Activated T-cell treated with anti-CD3 and anti-CD28 coated beads for 24 hours (primary cell): ENCODE data around the gene HOXB6.

ENCODE experiments used
- DNase-seq: peaks from one replicate; pipeline ENCODE4 v3.0.0-alpha.2; 2020; ENCODE audit warnings: low read depth

HOXB6 gene

GRCh38 chr17:48609033-48609432 lies 4.2 kb upstream of the HOXB6 start:
- no peak for DNase-seq

- DNase-seq: no peak
These were observed 3.7 kb upstream of the HOXB6 start for GRCh38 chr17:48608494-48608834.

DNA sequence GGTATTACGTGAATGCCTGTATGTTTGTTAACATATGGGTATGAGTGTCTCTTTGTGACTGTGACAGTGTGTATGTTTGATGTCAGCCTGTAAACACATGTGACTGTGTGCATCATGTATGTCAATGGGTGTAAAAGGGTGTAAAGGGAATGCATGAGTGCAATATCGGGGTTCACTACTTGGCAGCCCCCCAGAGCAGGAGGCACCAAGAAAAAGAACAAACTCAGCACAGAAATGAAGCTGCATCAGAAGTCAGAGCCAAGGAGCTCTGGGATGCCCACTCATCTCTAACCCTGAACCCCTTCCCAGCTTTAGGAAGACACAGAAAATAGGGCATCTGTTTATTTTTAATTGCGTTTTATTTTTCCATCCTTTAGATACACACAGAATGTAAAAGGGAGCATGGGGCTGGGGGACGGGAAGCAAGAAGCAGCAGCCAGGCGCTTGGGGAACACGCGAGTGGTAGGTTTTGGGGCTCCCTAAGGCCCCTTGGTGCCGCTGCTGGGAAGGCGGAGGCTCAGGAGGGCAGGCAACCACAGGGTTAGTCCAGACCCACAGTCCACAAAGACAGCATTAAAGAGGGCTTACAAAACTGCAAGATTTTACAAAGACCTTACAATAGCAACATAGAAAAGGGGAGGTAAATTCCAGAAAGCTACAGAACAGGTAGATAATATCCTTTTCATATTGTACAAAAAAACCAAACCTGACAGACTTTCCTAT lies 2.3 kb upstream of the HOXB6 start:
- DNase-seq: no peak

DNA sequence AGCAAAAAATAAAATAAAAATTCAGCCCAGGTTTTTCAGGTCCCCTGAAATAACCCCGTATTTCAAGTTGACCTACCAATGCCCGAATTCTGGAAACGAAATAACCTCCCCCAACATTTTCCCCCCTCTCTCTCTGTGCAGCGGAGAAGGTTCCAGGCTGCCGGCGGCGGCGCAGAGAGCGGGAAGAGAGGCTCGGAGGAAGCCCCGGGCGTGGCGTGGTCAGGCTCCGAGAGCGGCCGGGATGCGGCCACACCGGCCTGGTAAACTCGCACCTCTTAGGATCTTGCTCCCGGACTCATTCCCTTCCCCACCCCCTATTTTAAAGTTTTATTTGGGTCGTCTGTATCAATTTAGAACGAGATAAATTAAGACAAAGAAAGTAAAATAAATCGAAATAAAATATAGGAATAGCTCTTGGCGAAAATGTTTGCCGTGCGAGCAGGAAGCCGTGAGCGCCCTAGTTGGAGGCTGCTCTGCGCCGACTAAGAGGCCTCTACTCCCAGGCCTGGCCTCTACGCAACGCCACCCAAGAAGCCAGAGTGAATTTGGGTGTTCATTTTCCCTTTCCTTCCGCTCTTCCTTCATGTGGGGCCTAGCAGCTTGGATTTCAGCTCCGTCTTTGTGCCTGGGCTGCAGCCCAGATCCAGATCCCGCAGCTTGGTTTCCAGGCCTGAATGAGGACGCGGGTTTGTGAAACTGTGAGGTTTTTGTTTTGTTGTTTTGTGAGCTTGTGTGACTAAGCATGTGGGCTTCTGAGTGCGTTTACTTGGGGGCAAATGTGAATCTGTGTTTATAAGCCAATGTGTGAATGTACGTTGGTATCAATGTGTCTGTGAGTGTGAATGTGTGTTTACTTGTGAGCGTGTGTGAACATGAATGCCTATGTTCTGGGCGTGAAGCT lies 1.5 kb upstream of the HOXB6 start:
- no peak for DNase-seq

- DNase-seq: no peak
These were observed 678 bp upstream of the HOXB6 start for GRCh38 chr17:48605409-48605919.

DNA sequence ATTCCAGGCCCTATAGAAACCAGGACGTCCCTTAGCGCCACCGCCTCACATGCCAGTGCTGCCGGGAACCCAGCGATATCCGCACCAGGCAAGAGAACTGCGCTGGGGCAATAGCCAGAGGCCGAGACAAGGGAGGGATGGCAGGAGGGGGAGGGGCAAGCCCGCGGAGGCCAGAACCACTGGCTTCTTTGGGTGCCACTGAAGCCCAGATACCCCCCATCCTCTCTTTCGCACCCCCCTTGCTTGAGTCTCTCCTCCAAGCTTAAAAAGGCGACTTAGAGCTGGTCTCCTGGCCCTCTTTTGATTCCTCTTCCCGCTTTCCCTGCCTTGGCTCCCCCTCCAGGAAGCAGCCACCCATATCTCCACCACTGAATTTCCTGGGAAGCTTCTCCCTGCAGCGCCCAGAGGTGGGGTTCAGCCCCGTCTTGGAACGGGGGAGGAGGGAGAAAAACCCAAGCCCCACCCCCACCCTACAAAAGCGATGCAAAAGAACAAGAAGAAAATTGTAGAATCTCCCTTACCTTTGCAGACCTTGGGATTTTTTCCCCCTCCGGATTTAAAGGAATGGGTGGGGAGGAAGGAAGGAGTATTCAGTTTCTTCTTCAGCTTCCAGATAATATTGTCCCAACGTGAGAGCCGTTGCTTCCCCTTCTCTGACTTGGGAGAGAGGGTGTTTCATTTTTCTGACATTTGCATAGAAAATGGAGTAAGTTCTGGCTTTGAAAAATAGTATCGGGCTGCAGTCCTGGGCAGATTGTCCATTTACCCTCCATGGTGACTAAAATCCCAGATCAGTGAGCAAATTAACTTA lies 622 bp downstream of the HOXB6 start:
- DNase-seq: no peak

DNA sequence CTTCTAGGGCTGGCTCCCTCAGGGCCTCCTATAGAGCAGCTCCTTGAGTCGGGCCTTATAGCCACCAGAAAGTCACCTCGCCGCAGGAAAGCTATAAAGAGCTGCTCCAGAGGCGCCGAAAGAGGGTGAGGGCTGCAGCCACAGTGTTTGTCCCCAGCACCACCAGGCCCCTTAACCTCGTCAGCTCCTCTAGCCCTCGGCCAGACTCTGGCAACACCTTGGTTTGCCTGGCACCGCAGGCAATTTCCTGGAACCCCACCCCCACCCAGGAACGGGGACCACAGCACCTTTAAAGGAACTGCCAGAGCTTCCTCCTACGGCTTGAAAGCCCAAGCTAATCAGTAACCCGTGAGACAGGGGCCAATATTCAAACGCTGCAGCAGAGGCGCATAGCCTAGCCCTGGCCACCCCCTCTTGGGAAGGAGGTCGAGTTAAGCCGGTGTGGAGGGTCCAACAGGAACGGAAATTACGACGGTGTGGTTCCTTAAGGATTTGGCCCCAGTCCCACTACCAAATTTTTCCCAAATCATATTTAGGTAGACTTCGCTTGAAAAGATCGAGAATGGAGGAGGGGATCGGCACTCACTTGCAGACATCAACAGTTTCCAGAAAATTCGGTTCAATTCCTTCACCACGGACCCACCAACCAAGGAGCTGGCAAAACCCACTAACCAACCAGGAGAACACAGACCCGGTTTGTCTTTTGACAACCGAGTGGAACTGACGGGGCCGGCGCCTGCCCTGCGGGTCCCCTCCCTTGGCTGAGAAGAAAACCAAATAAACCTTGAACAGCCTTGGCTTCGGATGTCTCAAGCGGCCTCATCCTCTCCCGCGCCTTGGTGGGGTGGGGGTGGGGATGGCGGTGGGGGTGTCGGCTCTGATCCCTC lies 3.0 kb downstream of the HOXB6 start:
- no peak for DNase-seq

DNA sequence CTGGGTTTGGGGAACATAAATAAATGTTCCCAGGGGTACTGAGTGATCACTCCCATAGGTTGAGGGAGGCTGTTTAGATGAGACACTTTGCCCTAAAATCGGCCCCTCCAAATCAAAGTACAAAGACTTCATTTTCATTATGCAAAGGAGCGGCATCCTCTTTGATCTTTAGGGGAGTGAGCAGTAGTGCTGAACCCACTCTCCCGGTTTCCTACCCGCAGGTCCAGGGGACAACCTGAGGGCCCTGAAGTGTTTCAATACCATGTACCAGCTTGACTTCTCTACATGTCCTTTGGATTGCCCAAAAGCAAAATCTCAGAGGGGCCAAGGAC lies 3.6 kb downstream of the HOXB6 start:
- DNase-seq: no peak

GRCh38 chr17:48600244-48601098 lies 4.3 kb downstream of the HOXB6 start:
- no peak for DNase-seq

DNA sequence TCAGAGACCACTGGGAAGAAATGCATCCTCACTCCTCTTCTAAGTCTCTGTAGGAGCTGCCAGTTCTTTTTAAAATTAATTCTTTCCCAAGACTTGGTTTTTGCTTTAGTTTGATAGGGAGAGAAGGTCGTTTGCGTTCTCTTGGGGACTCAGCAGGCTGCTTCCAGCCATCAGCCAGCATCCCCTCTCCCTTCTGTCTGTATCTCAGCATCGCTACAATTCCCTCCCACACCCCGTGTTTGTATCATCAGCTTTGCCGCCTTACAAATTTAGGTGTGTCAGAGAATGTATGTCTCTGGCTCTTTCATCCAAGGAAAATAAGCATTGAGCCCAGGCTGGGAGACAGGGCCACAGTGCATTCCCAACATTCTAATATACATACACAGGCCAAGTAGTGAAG lies 5.4 kb downstream of the HOXB6 start:
- DNase-seq: no peak

DNA sequence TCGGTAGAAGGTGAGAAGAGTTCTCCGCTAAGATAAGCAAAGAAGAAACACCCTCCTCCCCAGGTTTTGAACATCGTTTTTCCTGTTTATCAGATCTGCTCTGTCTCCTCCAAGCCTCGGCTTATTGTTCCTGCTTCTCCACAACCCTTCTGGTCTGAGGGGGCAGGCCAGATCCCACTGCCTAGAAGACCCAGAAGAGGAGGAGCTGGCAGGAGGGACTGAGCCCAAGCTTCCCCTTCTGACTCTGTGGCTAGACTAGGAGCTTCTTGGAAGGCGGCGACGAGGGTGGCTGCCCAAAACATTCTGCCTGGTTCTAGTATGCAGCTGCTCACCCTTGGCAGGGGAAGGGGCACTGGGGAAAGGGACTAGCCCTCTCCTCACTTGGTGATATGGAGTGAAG lies 6.0 kb downstream of the HOXB6 start:
- DNase-seq: no peak

DNA sequence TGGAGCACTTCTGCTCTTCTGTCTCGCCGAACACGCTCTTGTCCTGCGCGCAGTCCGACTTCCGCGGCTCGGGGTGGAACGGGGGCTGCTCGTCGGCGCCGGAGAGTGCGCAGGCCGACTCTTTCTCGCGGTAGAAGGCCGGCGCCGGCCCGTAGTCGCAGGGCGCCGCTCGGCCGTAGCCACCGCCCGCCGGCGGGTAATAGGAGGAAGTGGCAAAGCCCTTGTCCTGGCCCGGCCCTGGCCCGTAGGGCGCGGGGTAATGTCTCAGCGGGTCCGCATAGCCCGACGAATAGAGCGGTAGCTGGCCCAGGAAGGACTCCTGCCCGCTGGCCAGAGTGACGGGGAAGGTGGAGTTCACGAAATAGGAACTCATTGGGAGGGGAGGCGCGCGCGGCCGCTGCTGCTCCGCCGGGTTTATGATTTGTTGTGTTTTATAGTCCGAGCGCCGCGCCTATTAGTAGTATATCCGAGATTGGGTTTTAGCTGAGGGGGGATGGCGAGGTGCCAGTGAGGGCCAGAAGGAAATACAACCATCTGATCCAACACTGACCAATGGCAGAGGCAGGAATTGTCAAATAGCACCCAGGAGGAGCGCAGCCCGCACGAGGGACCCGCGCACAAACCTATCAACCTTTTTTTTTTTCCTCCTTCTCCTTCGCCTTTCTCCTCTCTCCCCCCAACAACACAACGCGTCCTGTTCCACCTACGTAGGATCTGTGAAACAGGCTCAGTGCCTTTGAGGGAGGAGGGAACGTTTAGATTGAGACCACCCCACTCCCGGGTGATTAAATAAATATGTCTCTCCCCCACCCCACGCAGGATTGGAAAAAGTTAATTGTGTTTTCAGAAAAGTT lies 6.8 kb downstream of the HOXB6 start:
- no peak for DNase-seq

DNA sequence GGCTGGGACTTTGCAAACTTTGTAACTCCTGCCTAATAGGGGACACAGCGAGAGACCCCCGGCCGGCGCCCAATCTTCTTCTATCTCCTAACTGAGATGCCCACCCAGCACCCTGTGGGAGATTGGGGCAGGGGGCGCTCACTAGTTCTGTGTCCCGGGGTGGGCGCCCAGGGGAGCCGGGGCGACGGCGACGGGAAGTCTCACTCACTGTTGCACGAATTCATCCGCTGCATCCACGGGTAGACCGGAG lies 7.3 kb downstream of the HOXB6 start:
- no peak for DNase-seq

GRCh38 chr17:48596735-48597527 lies 7.9 kb downstream of the HOXB6 start:
- no peak for DNase-seq

DNA sequence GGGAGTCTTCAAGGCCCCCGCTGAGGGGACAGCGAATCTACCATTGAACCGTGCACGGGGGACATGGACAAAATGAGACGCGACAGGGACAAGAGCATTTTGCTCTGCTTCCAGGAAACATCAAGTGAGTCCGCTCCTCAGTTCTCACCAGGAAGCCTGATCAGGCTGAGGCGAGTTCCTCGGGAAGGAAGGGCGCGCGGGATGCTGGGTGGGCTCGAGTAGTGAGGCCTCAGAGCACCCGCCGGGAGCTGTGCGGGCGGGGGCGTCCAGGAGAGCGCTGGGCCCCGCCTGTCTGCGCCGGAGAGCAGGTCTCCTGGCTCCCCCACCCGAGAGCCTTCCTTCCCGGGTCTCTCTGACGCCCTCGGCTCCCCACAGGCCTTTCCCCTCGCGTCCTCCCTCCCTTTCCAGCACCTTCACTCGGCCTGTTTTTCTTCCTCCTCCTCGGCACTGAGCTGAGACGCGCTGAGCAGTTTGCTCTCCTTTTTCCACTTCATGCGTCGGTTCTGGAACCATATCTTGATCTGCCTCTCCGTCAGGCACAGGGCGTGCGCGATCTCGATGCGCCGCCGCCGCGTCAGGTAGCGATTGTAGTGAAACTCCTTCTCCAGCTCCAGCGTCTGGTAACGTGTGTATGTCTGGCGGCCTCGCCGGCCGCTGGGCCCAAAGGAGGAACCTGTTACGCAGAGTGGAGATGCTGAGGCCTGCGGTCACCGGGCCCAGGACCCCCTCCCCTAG lies 8.6 kb downstream of the HOXB6 start:
- DNase-seq: no peak

DNA sequence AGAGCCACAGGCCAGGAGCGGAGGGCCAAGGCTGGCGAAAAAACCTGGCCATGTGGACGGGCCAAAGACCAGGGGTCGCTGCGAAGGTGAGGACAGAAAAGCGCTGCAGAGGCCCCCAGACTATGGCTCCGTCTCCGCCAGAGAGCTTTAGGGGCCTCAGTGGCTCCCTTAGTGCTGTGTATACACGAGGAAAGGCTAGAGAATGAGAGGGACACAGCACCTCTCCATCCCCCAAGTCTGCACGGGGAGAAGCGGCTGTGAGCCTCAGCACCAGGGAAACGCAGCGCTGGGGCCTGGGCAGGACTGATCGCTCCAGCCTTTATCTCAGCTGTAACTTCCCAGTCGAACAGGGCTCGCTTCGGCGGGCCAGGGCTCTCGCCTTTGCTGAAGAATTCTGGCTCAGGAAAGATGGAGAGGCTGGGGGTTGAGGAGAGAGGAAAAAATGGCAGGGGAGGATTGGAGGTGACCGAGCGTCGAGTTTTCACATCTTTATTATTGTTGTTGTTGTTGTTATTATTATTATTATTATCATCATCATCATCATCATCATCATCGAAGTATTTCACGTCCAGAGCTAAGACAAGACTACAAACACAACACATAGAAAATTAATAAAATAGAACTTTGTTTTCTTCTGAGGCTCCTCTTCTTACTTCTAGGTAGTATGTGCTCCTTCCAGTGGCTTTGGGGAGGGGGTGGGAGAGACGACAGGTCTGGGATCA lies 9.3 kb downstream of the HOXB6 start:
- DNase-seq: no peak

DNA sequence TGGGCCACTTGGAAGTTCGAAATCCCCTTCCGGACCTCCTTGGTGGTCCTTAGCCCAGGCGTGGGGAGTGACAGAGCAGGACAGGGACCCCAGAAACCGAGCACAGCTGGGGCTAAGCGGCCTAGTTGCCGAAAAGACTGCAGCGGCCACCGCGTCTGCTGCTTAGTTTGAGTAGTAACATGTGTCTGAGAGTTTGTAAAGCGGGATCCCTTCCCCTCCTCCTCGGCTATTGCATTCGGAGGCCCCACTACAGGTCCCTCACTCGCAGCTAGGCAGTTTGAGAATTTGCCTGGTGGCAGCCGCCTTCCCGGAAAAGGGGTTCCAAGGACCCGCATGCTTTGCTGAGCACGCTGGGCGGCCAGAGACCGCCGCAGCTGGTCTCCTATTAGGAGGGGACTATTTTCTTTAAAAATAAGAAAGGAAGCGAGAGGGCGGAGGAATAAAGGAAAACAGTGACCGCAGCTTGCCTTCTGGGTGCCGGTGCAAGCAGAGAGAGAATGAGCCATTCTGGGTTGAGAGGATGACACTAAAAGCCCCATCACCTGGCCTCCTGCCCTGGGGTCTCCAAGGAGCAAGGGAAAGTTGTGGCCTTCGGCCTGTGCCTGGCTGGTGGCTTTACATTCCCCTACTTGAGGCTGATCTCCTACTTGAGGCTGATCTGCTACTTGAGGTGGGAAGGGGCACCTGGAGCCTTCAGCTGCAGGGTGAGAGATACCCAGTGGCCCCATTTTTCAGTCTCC lies 10.1 kb downstream of the HOXB6 start:
- DNase-seq: no peak
